Measurements from ENCODE around the gene IFNE. TPM values are rescaled to one million over a fixed set of nuclear protein-coding genes. Genes with fewer than 3 reads are reported as not detected.

The IFNE gene
- total and polyA plus RNA-seq, 12 donors, result not detected

DNA sequence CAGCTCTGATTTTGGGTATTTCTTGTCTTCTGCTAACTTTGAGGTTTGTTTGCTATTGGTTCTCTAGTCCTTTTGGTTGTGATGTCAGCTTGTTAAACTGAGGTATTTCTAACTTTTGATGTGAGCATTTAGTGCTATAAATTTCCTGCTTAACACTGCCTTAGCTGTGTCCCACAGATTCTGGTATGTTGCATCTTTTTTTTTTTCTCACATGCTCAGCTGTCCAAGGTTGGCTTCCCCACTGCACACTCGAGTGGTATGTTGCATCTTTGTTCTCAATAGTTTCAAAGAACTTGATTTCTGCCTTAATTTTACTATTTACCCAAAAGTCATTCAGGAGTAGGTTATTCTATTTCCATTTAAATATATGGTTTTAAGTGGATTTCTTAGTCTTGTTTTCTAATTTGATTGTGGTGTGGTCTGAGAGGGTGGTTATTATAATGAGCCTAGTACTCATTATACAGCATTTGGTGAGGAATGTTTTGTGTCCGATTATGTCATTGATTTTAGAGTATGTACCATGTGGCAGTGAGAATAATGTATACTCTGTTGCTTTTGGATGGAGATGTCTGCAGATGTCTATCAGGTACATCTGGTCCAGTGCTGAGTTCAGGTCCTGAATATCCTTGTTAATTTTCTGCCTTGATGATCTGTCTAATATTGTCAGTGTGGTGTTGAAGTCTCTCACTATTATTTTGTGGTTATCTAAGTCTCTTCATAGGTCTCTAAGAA, 42.2 kb upstream of the IFNE start:
- no peak for TF ChIP-seq POLR2A (IDR thresholded peaks at IDR 0.05)
- TF ChIP-seq, protein P1, sequence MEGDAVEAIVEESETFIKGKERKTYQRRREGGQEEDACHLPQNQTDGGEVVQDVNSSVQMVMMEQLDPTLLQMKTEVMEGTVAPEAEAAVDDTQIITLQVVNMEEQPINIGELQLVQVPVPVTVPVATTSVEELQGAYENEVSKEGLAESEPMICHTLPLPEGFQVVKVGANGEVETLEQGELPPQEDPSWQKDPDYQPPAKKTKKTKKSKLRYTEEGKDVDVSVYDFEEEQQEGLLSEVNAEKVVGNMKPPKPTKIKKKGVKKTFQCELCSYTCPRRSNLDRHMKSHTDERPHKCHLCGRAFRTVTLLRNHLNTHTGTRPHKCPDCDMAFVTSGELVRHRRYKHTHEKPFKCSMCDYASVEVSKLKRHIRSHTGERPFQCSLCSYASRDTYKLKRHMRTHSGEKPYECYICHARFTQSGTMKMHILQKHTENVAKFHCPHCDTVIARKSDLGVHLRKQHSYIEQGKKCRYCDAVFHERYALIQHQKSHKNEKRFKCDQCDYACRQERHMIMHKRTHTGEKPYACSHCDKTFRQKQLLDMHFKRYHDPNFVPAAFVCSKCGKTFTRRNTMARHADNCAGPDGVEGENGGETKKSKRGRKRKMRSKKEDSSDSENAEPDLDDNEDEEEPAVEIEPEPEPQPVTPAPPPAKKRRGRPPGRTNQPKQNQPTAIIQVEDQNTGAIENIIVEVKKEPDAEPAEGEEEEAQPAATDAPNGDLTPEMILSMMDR (IDR thresholded peaks at IDR 0.05), result no peak
- intact Hi-C loops (cut with DNase I), result no loop called here
- H3K36me3 ChIP-seq (replicated peaks in 1 of 2), result no peaks in the 10 kb centered on the region
- H3K4me3 ChIP-seq, result no peak overlapping the region
- no peaks in the 10 kb centered on the region for H3K9me3 ChIP-seq (replicated peaks in 1 of 3)
- DNase-seq, result no peak
- no peaks in the 10 kb centered on the region for H3K4me1 ChIP-seq (replicated peaks in 1 of 2)
- no peak overlapping the region for H3K27ac ChIP-seq
- no peaks in the 10 kb centered on the region for H3K27me3 ChIP-seq
- 49 to 64% (median 56%) methylated on average over 2 of the region's 2 CpGs for WGBS, 4 donors

DNA sequence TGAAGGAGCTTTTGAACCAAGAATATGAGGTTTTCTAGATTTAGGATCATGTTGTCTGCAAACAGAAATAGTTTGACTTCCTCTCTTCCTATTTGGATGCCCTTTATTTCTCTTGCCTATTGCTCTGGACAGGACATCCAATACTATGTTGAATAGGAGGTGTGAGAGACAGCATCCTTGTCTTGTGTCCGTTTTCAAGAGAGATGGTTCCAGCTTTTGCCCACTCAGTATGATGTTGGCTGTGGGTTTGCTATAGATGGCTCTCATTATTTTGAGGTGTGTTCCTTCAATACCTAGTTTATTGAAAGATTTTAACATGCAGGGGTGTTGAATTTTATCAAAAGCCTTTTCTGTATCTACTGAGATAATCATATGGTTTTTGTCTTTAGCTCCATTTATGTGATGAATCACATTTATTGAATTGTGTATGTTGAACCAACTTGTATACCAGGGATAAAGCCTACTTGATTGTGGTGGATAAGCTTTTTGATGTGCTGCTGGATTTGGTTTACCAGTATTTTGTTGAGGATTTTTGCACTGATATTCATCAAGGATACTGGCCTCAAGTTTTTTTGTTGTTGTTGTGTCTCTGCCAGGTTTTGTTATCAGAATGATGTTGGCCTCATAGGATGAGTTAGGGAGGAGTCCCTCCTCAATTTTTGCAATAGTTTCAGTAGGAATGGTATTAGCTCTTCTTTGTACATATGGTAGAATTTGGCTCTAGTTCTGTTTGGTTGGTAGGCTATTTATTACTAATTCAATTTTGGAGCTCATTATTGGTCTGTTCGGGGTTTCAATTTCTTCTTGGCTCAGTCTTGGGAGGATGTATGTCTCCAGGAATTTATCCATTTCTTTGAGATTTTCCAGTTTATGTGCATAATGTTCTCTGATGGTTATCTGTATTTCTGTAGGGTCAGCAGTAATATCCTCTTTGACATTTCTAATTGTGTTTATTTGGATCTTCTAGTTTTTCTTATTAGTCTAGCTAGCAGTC, 41.2 kb upstream of the IFNE start:
- TF ChIP-seq POLR2A (IDR thresholded peaks at IDR 0.05), result no peak
- TF ChIP-seq, protein P1 (IDR thresholded peaks at IDR 0.05), result no peak
- H3K4me3 ChIP-seq, result no peak overlapping the region
- WGBS, 4 donors, result 64 to 78% (median 72%) methylated on average over 2 of the region's 2 CpGs
- no peaks in the 10 kb centered on the region for H3K36me3 ChIP-seq (replicated peaks in 1 of 2)
- intact Hi-C loops (cut with DNase I), result no loop called here
- no peak overlapping the region for H3K27ac ChIP-seq
- no peaks in the 10 kb centered on the region for H3K4me1 ChIP-seq (replicated peaks in 1 of 2)
- no peaks in the 10 kb centered on the region for H3K9me3 ChIP-seq (replicated peaks in 1 of 3)
- no peak for DNase-seq
- no peaks in the 10 kb centered on the region for H3K27me3 ChIP-seq

DNA sequence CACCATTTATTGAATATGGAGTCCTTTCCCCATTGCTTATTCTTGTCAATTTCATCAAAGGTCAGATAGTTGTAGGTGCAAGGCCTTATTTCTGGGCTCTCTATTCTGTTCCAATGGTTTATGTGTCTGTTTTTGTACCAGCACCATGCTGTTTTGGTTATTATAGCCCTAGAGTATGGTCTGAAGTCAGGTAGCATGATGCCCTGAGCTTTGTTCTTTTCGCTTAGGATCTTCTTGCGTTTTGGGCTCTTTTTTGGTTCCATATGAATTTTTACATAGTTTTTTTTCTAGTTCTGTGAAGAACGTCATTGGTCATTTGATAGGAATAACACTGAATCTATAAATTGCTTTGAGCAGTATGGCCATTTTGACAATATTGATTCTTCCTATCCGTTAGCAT, 40.2 kb upstream of the IFNE start:
- H3K27ac ChIP-seq, result no peak overlapping the region
- no peak for TF ChIP-seq POLR2A (IDR thresholded peaks at IDR 0.05)
- TF ChIP-seq, protein P1 (IDR thresholded peaks at IDR 0.05), result no peak
- WGBS, 4 donors, result 79 to 87% (median 80%) methylated on average over 4 of the region's 4 CpGs
- no peaks in the 10 kb centered on the region for H3K36me3 ChIP-seq (replicated peaks in 1 of 2)
- H3K4me1 ChIP-seq (replicated peaks in 1 of 2), result no peaks in the 10 kb centered on the region
- DNase-seq, result no peak
- intact Hi-C loops (cut with DNase I), result no loop called here
- H3K27me3 ChIP-seq, result no peaks in the 10 kb centered on the region
- H3K9me3 ChIP-seq (replicated peaks in 1 of 3), result no peaks in the 10 kb centered on the region
- H3K4me3 ChIP-seq, result no peak overlapping the region

DNA sequence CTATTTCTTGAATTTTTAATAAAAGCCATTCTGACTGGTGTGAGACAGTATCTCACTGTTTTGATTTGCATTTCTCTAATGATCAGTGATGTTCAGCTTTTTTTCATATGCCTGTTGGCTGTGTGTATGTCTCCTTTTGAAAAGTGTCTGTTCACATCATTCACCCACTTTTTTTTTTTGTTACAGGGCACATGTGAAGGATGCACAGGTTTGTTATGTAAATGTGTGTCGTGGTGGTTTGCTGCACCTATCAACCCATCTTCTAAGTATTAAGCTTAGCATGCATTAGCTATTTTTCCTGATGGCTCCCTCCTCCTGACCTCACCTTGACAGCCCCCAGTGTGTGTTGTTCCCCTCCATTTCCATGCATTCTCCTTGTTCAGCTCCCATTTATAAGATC, 39.3 kb upstream of the IFNE start:
- Histone ChIP-seq H3K9me3 (replicated peaks in 1 of 3) (no peaks in the 10 kb centered on the region), H3K4me3 (no peak overlapping the region), H3K4me1 (replicated peaks in 1 of 2) (no peaks in the 10 kb centered on the region), H3K27me3 (no peaks in the 10 kb centered on the region), H3K27ac (no peak overlapping the region), H3K36me3 (replicated peaks in 1 of 2) (no peaks in the 10 kb centered on the region)
- intact Hi-C loops (cut with DNase I), result no loop called here
- TF ChIP-seq, protein P1 (IDR thresholded peaks at IDR 0.05), result no peak
- no peak for TF ChIP-seq POLR2A (IDR thresholded peaks at IDR 0.05)
- WGBS, 4 donors, result 57 to 93% (median 80%) methylated on average over 1 of the region's 1 CpG
- DNase-seq, result no peak
